GM08714 (cell line): Measurements from ENCODE around the gene LGR5.

Experiments
- H3K4me3 ChIP-seq: fragments of 200-500 bp; sonication (Bioruptor generic); 2 replicates; pipeline ENCODE4 v1.5.1; 2014; ENCODE audit warnings: mild to moderate bottlenecking, low read length, inconsistent platforms
- ZNF274 ChIP-seq: IDR thresholded peaks from 2 replicates; pipeline ENCODE4 v1.6.1; 2012; ENCODE audit warnings: mild to moderate bottlenecking, low read depth, low read length

The LGR5 gene

GRCh38 chr12:71425568-71426299 is 13.9 kb upstream of the LGR5 start:
- no peak overlapping the region for H3K4me3 ChIP-seq
- TF ChIP-seq ZNF274, result no peak

- no peak for TF ChIP-seq ZNF274
Measured at GRCh38 chr12:71426300-71427047, 13.1 kb upstream of the LGR5 start.

GRCh38 chr12:71430756-71431155 is 8.8 kb upstream of the LGR5 start:
- no peak for TF ChIP-seq ZNF274
- H3K4me3 ChIP-seq, result no peak overlapping the region

More at GRCh38 chr12:71426300-71427047, 13.1 kb upstream of the LGR5 start:
- no peak overlapping the region for H3K4me3 ChIP-seq

- TF ChIP-seq ZNF274, result no peak
- H3K4me3 ChIP-seq, result no peak overlapping the region
Measured at GRCh38 chr12:71431991-71432390, 7.6 kb upstream of the LGR5 start.

- TF ChIP-seq ZNF274, result no peak
- H3K4me3 ChIP-seq, result no peak overlapping the region
Measured at GRCh38 chr12:71432936-71433335, 6.7 kb upstream of the LGR5 start.

GRCh38 chr12:71436696-71437095 is 2.9 kb upstream of the LGR5 start:
- H3K4me3 ChIP-seq, result no peak overlapping the region
- no peak for TF ChIP-seq ZNF274

- peak overlapping the region; percentile 41 for H3K4me3 ChIP-seq
- TF ChIP-seq ZNF274, result no peak
Measured at GRCh38 chr12:71438670-71439361, 782 bp upstream of the LGR5 start.

GRCh38 chr12:71439362-71439612 is 311 bp upstream of the LGR5 start:
- H3K4me3 ChIP-seq, result peak overlapping the region; percentile 41
- no peak for TF ChIP-seq ZNF274

GRCh38 chr12:71440345-71440762 is 756 bp downstream of the LGR5 start:
- no peak for TF ChIP-seq ZNF274
- H3K4me3 ChIP-seq, result peak overlapping the region; percentile 32

GRCh38 chr12:71440763-71441748 is 1.5 kb downstream of the LGR5 start:
- TF ChIP-seq ZNF274, result no peak
- peak overlapping the region; percentile 32 for H3K4me3 ChIP-seq

- no peak overlapping the region for H3K4me3 ChIP-seq
- no peak for TF ChIP-seq ZNF274
Measured at GRCh38 chr12:71441836-71442566, 2.4 kb downstream of the LGR5 start.

- no peak for TF ChIP-seq ZNF274
- no peak overlapping the region for H3K4me3 ChIP-seq
Measured at GRCh38 chr12:71442567-71442931, 3.0 kb downstream of the LGR5 start.

GRCh38 chr12:71445071-71445470 is 5.5 kb downstream of the LGR5 start:
- TF ChIP-seq ZNF274, result no peak

More at GRCh38 chr12:71445071-71445470, 5.5 kb downstream of the LGR5 start:
- H3K4me3 ChIP-seq, result no peak overlapping the region
